Nasal cavity respiratory epithelium epithelial cell of viscerocranial mucosa (primary cell): ENCODE measurements around the gene TRPC4. TPM values are rescaled to one million over a fixed set of nuclear protein-coding genes. Genes with fewer than 3 reads are reported as not detected.

Experiments
- total RNA-seq: library from RNA; depleted of rRNA; stranded (reverse); fragments of >200 nt; gene quantifications from 2 replicates; pipeline ENCODE4 v1.2.3, GENCODE V29; 2014

The TRPC4 gene
- 0.07 TPM in 1 of 2 replicates, not detected in the other for total RNA-seq

DNA sequence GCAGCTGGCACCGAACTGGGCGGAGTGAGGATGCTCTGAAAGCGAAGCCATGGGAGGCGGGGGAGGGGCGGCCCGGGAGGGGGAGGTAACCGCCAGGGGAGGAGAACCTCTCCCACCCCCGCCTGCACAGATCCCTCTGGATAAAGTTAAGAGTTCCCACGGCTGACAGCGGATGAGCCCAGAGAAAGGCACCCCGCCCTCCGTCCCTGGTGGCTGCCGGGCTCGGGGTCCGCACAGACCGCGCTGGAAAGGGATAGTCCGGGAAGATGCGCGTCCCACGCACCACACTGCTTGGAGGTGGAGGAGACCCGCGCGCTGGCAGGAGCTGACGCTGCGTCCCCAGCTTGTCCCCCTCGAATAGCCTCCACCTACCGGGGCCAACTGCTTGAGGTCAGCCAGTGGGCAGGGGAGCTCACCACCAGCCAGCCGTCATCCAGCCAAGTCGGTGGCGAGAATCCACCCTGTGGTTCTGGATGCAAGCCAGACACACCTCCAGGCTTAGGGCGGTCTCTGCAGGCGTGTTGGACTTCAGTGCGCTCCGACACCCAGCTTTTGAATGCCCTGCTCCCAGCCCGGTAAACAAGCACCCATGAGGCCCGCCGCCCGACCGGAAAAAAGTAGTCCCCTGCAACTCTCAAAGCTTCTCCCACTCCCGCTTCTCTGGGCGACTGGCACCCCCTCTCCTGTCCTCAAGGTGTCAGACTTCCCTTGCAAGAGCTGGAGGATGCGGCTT, at the start of gene TRPC4:
Gene TRPC4 (minus strand): TSS at position 17 of the 733 bp plus-strand sequence. CDS start 86,439 bp downstream, outside the sequence.

DNA sequence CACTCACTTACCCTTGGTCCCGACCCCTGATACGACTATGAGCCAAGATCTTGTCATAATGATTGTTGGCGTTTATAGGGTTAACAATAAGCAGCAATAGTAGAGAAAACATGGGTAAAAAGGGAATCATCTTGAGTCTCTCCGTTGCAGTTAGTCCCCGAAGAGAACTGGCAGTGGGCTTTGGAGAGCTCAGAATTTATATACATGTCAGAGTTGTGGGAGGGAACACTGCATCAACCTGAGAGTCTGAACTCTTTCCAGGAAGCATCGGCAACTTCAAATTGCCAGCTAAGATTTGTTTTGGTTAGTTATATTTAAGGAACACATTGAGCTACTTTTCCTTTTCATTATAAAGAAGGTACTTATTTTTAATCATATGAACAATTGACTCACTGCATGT, 271.0 kb downstream of the TRPC4 start, which contains the start of gene POSTN:
Gene POSTN (minus strand): TSS at position 172 of the 400 bp plus-strand sequence. CDS start 42 bp downstream, at position 130.

